GM12878 (cell line): ENCODE results near the gene FAM186B. TPM values are rescaled to one million over a fixed set of nuclear protein-coding genes. Genes with fewer than 3 reads are reported as not detected.

Experiments used
- ATAC-seq: fragments of 200-7000 bp; cut with Tn5 transposase; 3 replicates; pipeline ENCODE4 v1.9.1; 2020; ENCODE audit warnings: mild to moderate bottlenecking, moderate library complexity
- BruUV-seq: library from RNA; stranded (reverse); fragments of 400-500 nt; replicated peaks from 2 replicates; lab custom pipeline; 2021; lab: Mats Ljungman, UMichigan
- CTCF ChIA-PET: fragments of 300-600 bp; sonication (Branson Sonifier 250); formaldehyde crosslinking; extraction: SDS; loops from one replicate; lab custom pipeline; 2021; ENCODE audit warnings: inconsistent platforms; lab: Yijun Ruan, JAX
- POLR2A ChIA-PET: fragments of 350-600 bp; formaldehyde crosslinking; extraction: SDS; loops from one replicate; lab custom pipeline; 2021; ENCODE audit warnings: inconsistent platforms; lab: Charles Lee
- RAD21 ChIA-PET: fragments of 300-600 bp; sonication (Branson Sonifier 250); formaldehyde crosslinking; loops from one replicate; lab custom pipeline; 2023; ENCODE audit warnings: antibody characterized with exemption; ENCODE audit not compliant: unreplicated experiment; lab: Charles Lee
- SMC1A ChIA-PET: fragments of 300-600 bp; sonication (Branson Sonifier 250); formaldehyde crosslinking; loops from one replicate; lab custom pipeline; 2023; ENCODE audit not compliant: unreplicated experiment, uncharacterized antibody; lab: Charles Lee
- DNase-seq: peaks from one replicate; pipeline ENCODE4 v3.0.0-alpha.2; 2011; ENCODE audit warnings: low read depth, low spot score
- FAIRE-seq: peaks from 3 replicates; lab custom pipeline; 2011; peaks lifted over from hg19 to GRCh38; lab: Jason Lieb, UNC
- H2AFZ ChIP-seq: 2 replicates; pipeline ENCODE4 v1.6.0; 2011; ENCODE audit warnings: low read depth, low read length, control low read depth; ENCODE audit not compliant: control insufficient read depth
- H3K27ac ChIP-seq: 2 replicates; pipeline ENCODE4 v1.5.1; 2011; ENCODE audit warnings: control low read depth; ENCODE audit not compliant: control insufficient read depth, insufficient read depth
- H3K27me3 ChIP-seq, 2 experiments: replicated peaks in 1 of 2; 2 replicates each; pipeline versions ENCODE4 v1.6.0 to v1.6.1; 2011; ENCODE audit warnings: low read length in 1 of 2; ENCODE audit not compliant: control insufficient read depth in 2 of 2, insufficient read depth in 2 of 2
- H3K36me3 ChIP-seq, 2 experiments: 2 replicates each; pipeline ENCODE4 v1.5.1; 2011; ENCODE audit warnings: low read length in 1 of 2; ENCODE audit not compliant: control insufficient read depth in 2 of 2, insufficient read depth in 2 of 2
- H3K4me1 ChIP-seq: 2 replicates; pipeline ENCODE4 v1.6.1; 2011; ENCODE audit warnings: mild to moderate bottlenecking, low read length, moderate library complexity, mixed read lengths; ENCODE audit not compliant: control insufficient read depth, insufficient read depth
- H3K4me2 ChIP-seq: 2 replicates; pipeline ENCODE4 v1.6.0; 2011; ENCODE audit warnings: control low read depth; ENCODE audit not compliant: control insufficient read depth, insufficient read depth
- H3K4me3 ChIP-seq: fragments of 200-600 bp; sonication (generic); 2 replicates; pipeline ENCODE4 v1.5.1; 2016
- H3K79me2 ChIP-seq: 2 replicates; pipeline ENCODE4 v1.6.0; 2011; ENCODE audit warnings: low read length; ENCODE audit not compliant: control insufficient read depth, insufficient read depth
- H3K9ac ChIP-seq: 2 replicates; pipeline ENCODE4 v1.8.0; 2011; ENCODE audit warnings: low read length, control low read depth, mixed read lengths; ENCODE audit not compliant: control insufficient read depth, insufficient read depth
- H3K9me3 ChIP-seq: replicated peaks from 3 replicates; pipeline ENCODE4 v1.5.1; 2011; ENCODE audit warnings: mild to moderate bottlenecking, low read length; ENCODE audit not compliant: control insufficient read depth, insufficient read depth
- H4K20me1 ChIP-seq: 2 replicates; pipeline ENCODE4 v1.6.0; 2011; ENCODE audit not compliant: control insufficient read depth, insufficient read depth
- BMI1 ChIP-seq: fragments of 450-650 bp; IDR thresholded peaks from 2 replicates; pipeline ENCODE4 v1.6.1; 2016; ENCODE audit warnings: mild to moderate bottlenecking, moderate library complexity, borderline replicate concordance
- DPF2 ChIP-seq: fragments of 450-650 bp; IDR thresholded peaks from 2 replicates; pipeline ENCODE4 v1.6.1; 2017; ENCODE audit warnings: mild to moderate bottlenecking
- EGR1 ChIP-seq, 2 experiments: IDR thresholded peaks; 1 replicate in 1 of 2; 2 replicates in 1 of 2; pipeline ENCODE4 v1.6.1; 2011 to 2012; ENCODE audit warnings: low read depth in 2 of 2, low read length in 2 of 2, borderline replicate concordance in 1 of 2, mild to moderate bottlenecking in 1 of 2, moderate library complexity in 1 of 2
- NKRF ChIP-seq: fragments of 450-650 bp; conservative IDR thresholded peaks from 2 replicates; pipeline ENCODE4 v1.6.1; 2017; ENCODE audit warnings: mild to moderate bottlenecking, moderate library complexity
- POLR2A ChIP-seq: IDR thresholded peaks from 2 replicates; pipeline ENCODE4 v1.6.1; 2011; ENCODE audit warnings: low read depth, mild to moderate bottlenecking, low read length
- RCOR1 ChIP-seq: conservative IDR thresholded peaks from 2 replicates; pipeline ENCODE4 v1.6.1; 2012; ENCODE audit warnings: low read depth, low read length, improper control_type of control experiment
- SIX5 ChIP-seq: IDR thresholded peaks from 2 replicates; pipeline ENCODE4 v1.6.1; 2011; ENCODE audit warnings: mild to moderate bottlenecking, low read depth, low read length, moderate library complexity; ENCODE audit not compliant: severe bottlenecking
- SMC3 ChIP-seq: IDR thresholded peaks from 2 replicates; pipeline ENCODE4 v1.6.1; 2011; ENCODE audit warnings: low read length, improper control_type of control experiment, borderline replicate concordance
- ZNF207 ChIP-seq: fragments of 450-650 bp; IDR thresholded peaks from 2 replicates; pipeline ENCODE4 v1.6.1; 2014; ENCODE audit warnings: antibody characterized with exemption, mild to moderate bottlenecking, borderline replicate concordance
- ZNF592 ChIP-seq: fragments of 450-650 bp; IDR thresholded peaks from 2 replicates; pipeline ENCODE4 v1.6.1; 2017; ENCODE audit warnings: mild to moderate bottlenecking, moderate library complexity
- WGBS: methylation state at CpG from one replicate; pipeline ENCODE4 v1.1.6; 2016; ENCODE audit warnings: low lambda C conversion rate; ENCODE audit not compliant: insufficient replicate concordance, insufficient coverage; ENCODE audit errors: missing lambda C conversion rate; 5-methylcytosine and 5-hydroxymethylcytosine counted together
- in situ Hi-C: fragments of 300-500 bp; cut with MboI; formaldehyde crosslinking; loops from 9 replicates; pipeline ENCODE4 v1.14.3; 2018; ENCODE audit warnings: mixed read lengths
- intact Hi-C: fragments of 100-400 bp; cut with micrococcal nuclease; formaldehyde crosslinking; loops from one replicate; pipeline ENCODE4 v1.14.2; 2022; ENCODE audit not compliant: unreplicated experiment
- polyA plus RNA-seq, 11 experiments: library from polyadenylated mRNA; depleted of rRNA in 4 of 11; unstranded in 6 of 11; stranded (reverse) in 5 of 11; fragments of >200 nt; fragmentation: Nextera tagmentation in 4 of 11; fragmentation: Illumina TruSeq in 1 of 11; extraction: Ambion mirVana in 4 of 11; extraction: Trizol in 1 of 11; gene quantifications; 1 replicate in 1 of 11; 2 replicates in 10 of 11; pipeline versions ENCODE4 v1.2.1 to v1.2.3, GENCODE V29; 2011 to 2016; ENCODE audit warnings: inconsistent platforms in 2 of 11, missing spikeins in 2 of 11, low read depth in 1 of 11
- total RNA-seq, 4 experiments: library from RNA; depleted of rRNA in 3 of 4; stranded (reverse); fragments of >200 nt in 3 of 4; fragmentation: Illumina TruSeq in 1 of 4; extraction: Trizol in 1 of 4; gene quantifications; 2 replicates each; pipeline versions ENCODE4 v1.2.1 to v1.2.3, GENCODE V29; 2013 to 2021
- TF ChIP-seq, protein P1 (sequence below): fragments of 450-650 bp; IDR thresholded peaks from 2 replicates; pipeline ENCODE4 v1.6.1; 2017; ENCODE audit warnings: antibody characterized with exemption, mild to moderate bottlenecking, moderate library complexity
- TF ChIP-seq, protein P2 (sequence below): fragments of 450-650 bp; IDR thresholded peaks from 2 replicates; pipeline ENCODE4 v1.6.1; 2017; ENCODE audit warnings: borderline replicate concordance

FAM186B gene
- total and polyA plus RNA-seq, 10 of the 15 experiments (the other 5 are each of a cell fraction or from before 2014, with no cell fraction given), result 0.13 to 0.79 (median 0.51) TPM

- Histone ChIP-seq H3K9me3 (no peaks in the 10 kb centered on the region), H3K79me2 (no peaks in the 10 kb centered on the region), H3K36me3 (peaks cover 0 to 3% of the 10 kb centered on the region in 2 experiments; a peak in 3 of 4 replicates), H3K4me2 (no peak overlapping the region), H3K9ac (no peak overlapping the region), H3K27me3 (no peaks in the 10 kb centered on the region), H3K4me3 (no peak overlapping the region), H3K27ac (no peak overlapping the region), H4K20me1 (no peaks in the 10 kb centered on the region)
- SMC1A ChIA-PET, result no interaction called here
- intact Hi-C loops, result no loop called here
- CTCF ChIA-PET, result interaction anchor here (8.7 kb wide), 1 partner anchor 226 kb away, joined by 145 read pairs; no protein-coding TSS in a partner anchor
- 87% methylated on average over 16 of the region's 16 CpGs for WGBS
- BruUV-seq, result no TSS peak
- DNase-seq, result no peak
- no peak for TF ChIP-seq SIX5
- TF ChIP-seq DPF2, result no peak
- TF ChIP-seq, protein P1, sequence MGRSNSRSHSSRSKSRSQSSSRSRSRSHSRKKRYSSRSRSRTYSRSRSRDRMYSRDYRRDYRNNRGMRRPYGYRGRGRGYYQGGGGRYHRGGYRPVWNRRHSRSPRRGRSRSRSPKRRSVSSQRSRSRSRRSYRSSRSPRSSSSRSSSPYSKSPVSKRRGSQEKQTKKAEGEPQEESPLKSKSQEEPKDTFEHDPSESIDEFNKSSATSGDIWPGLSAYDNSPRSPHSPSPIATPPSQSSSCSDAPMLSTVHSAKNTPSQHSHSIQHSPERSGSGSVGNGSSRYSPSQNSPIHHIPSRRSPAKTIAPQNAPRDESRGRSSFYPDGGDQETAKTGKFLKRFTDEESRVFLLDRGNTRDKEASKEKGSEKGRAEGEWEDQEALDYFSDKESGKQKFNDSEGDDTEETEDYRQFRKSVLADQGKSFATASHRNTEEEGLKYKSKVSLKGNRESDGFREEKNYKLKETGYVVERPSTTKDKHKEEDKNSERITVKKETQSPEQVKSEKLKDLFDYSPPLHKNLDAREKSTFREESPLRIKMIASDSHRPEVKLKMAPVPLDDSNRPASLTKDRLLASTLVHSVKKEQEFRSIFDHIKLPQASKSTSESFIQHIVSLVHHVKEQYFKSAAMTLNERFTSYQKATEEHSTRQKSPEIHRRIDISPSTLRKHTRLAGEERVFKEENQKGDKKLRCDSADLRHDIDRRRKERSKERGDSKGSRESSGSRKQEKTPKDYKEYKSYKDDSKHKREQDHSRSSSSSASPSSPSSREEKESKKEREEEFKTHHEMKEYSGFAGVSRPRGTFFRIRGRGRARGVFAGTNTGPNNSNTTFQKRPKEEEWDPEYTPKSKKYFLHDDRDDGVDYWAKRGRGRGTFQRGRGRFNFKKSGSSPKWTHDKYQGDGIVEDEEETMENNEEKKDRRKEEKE, result no peak
- TF ChIP-seq, protein P2, sequence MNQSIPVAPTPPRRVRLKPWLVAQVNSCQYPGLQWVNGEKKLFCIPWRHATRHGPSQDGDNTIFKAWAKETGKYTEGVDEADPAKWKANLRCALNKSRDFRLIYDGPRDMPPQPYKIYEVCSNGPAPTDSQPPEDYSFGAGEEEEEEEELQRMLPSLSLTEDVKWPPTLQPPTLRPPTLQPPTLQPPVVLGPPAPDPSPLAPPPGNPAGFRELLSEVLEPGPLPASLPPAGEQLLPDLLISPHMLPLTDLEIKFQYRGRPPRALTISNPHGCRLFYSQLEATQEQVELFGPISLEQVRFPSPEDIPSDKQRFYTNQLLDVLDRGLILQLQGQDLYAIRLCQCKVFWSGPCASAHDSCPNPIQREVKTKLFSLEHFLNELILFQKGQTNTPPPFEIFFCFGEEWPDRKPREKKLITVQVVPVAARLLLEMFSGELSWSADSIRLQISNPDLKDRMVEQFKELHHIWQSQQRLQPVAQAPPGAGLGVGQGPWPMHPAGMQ, result no peak
- TF ChIP-seq BMI1, result no peak
- no peak for TF ChIP-seq ZNF592
- no peak for TF ChIP-seq EGR1 (IDR thresholded peaks at IDR 0.05; ENCODE audit: borderline replicate concordance in 1 of 2, low read depth in 2 of 2, low read length in 2 of 2)
- TF ChIP-seq ZNF207, result no peak
- TF ChIP-seq POLR2A, result no peak
- TF ChIP-seq RCOR1, result no peak
- TF ChIP-seq SMC3, result no peak
- no peak for TF ChIP-seq NKRF
- TF ChIP-seq, all 136 proteins: peak for 0
- peaks cover 10% of the 10 kb centered on the region for H3K4me1 ChIP-seq
- ATAC-seq (no peak), FAIRE-seq (no peak)
- no peak overlapping the region for H2AFZ ChIP-seq
- in situ Hi-C loops, result no loop called here
- RAD21 ChIA-PET, result no interaction called here
- POLR2A ChIA-PET, result no interaction called here
Observed at GRCh38 chr12:49585477-49586459, 19.7 kb downstream of the FAM186B start.
